HG03064 (cell line): ENCODE data around the gene TSPYL6.
A peak's percentile ranks its signal among the peaks of the same experiment; 100 is the strongest.

Experiments used
- ATAC-seq: cut with Tn5 transposase; IDR thresholded peaks from one replicate; pipeline ENCODE4 v1.9.1; 2021; ENCODE audit warnings: low read depth; ENCODE audit not compliant: unreplicated experiment

Gene TSPYL6

GRCh38 chr2:54259413-54260240, 3.6 kb upstream of the TSPYL6 start:
- peak; percentile 66 for ATAC-seq

- ATAC-seq: no peak
These were observed 2.1 kb upstream of the TSPYL6 start for GRCh38 chr2:54258166-54258565.

GRCh38 chr2:54255230-54256090, 569 bp downstream of the TSPYL6 start:
- ATAC-seq: no peak

GRCh38 chr2:54254180-54254579, 1.8 kb downstream of the TSPYL6 start:
- ATAC-seq: no peak

GRCh38 chr2:54249629-54250028, 6.4 kb downstream of the TSPYL6 start:
- no peak for ATAC-seq

- no peak for ATAC-seq
These were observed 8.9 kb downstream of the TSPYL6 start for GRCh38 chr2:54247115-54247514.

GRCh38 chr2:54240515-54241469, 15.2 kb downstream of the TSPYL6 start:
- ATAC-seq: no peak

- ATAC-seq: no peak
These were observed 16.6 kb downstream of the TSPYL6 start for GRCh38 chr2:54239427-54239826.

GRCh38 chr2:54237428-54237827, 18.6 kb downstream of the TSPYL6 start:
- no peak for ATAC-seq

- no peak for ATAC-seq
These were observed 22.0 kb downstream of the TSPYL6 start for GRCh38 chr2:54233832-54234649.

GRCh38 chr2:54228945-54229344, 27.1 kb downstream of the TSPYL6 start:
- ATAC-seq: no peak

GRCh38 chr2:54227798-54228197, 28.2 kb downstream of the TSPYL6 start:
- no peak for ATAC-seq

GRCh38 chr2:54226260-54226659, 29.8 kb downstream of the TSPYL6 start:
- ATAC-seq: no peak

- no peak for ATAC-seq
These were observed 31.0 kb downstream of the TSPYL6 start for GRCh38 chr2:54224997-54225396.

- ATAC-seq: no peak
These were observed 42.9 kb downstream of the TSPYL6 start for GRCh38 chr2:54213082-54213481.

GRCh38 chr2:54212456-54212855, 43.6 kb downstream of the TSPYL6 start:
- ATAC-seq: no peak

GRCh38 chr2:54209379-54209778, 46.6 kb downstream of the TSPYL6 start:
- no peak for ATAC-seq

- ATAC-seq: no peak
These were observed 47.4 kb downstream of the TSPYL6 start for GRCh38 chr2:54208364-54209240.
